Upper lobe of left lung (tissue), 6 donors: Measurements from ENCODE around the gene SPINK7. TPM values are rescaled to one million over a fixed set of nuclear protein-coding genes. Genes with fewer than 3 reads are reported as not detected.

Source experiments
- ATAC-seq, 2 donors: fragments of 200-7000 bp; cut with Tn5 transposase; one replicate each; pipeline ENCODE4 v1.9.1; 2022; ENCODE audit warnings: mild to moderate bottlenecking in 2 of 2, moderate library complexity in 2 of 2; ENCODE audit not compliant: low FRiP score in 2 of 2
- DNase-seq, 2 donors: peaks; one replicate each; pipeline ENCODE4 v3.0.0-alpha.2; 2019 to 2020
- H3K27ac ChIP-seq, 4 donors: fragments of 200-600 bp; sonication (generic); one replicate each; pipeline ENCODE4 v1.5.1; 2016 to 2019
- H3K27me3 ChIP-seq, 4 donors: fragments of 200-600 bp; sonication (generic); one replicate each; pipeline ENCODE4 v1.5.1; 2017 to 2019
- H3K36me3 ChIP-seq, 4 donors: fragments of 200-600 bp; sonication (generic); one replicate each; pipeline ENCODE4 v1.5.1; 2016 to 2019
- H3K4me1 ChIP-seq, 4 donors: fragments of 200-600 bp; sonication (generic); one replicate each; pipeline ENCODE4 v1.5.1; 2018 to 2019
- H3K4me3 ChIP-seq, 4 donors: fragments of 200-600 bp; sonication (generic); one replicate each; pipeline ENCODE4 v1.5.1; 2017 to 2019; ENCODE audit warnings: mild to moderate bottlenecking in 2 of 4, moderate library complexity in 1 of 4
- H3K9me3 ChIP-seq, 4 donors: fragments of 200-600 bp; sonication (generic); one replicate each; pipeline ENCODE4 v1.5.1; 2018 to 2019
- EP300 ChIP-seq, 4 donors: sonication (generic); formaldehyde crosslinking; IDR thresholded peaks; one replicate each; pipeline ENCODE4 v1.5.1; 2017; ENCODE audit warnings: antibody characterized with exemption in 4 of 4, control low read depth in 2 of 4
- POLR2A ChIP-seq, 4 donors: fragments of 450-650 bp; IDR thresholded peaks; one replicate each; pipeline ENCODE4 v1.5.1; 2016 to 2017; ENCODE audit warnings: antibody characterized with exemption in 4 of 4, mild to moderate bottlenecking in 2 of 4
- POLR2AphosphoS5 ChIP-seq, 2 donors: sonication (generic); formaldehyde crosslinking; IDR thresholded peaks; one replicate each; pipeline ENCODE4 v1.5.1; 2017; ENCODE audit warnings: antibody characterized with exemption in 2 of 2
- WGBS, 2 donors: methylation state at CpG; one replicate each; pipeline ENCODE4 v1.1.5; 2017 to 2018; 5-methylcytosine and 5-hydroxymethylcytosine counted together
- total RNA-seq, 6 donors: library from RNA; depleted of rRNA in 4 of 6; stranded (reverse); fragments of >200 nt in 4 of 6; gene quantifications; one replicate each; pipeline versions ENCODE4 v1.1.0 to v1.2.1, GENCODE V29; 2016 to 2021
- TF ChIP-seq, protein P1 (sequence below), 6 experiments: fragments of 450-650 bp in 4 of 6; fragments of 200-600 bp in 2 of 6; sonication (generic) in 2 of 6; IDR thresholded peaks; one replicate each; pipeline ENCODE4 v1.5.1; 2016 to 2019; ENCODE audit warnings: antibody characterized with exemption in 6 of 6
- donor health status: DM: no; HTN: no; CAD: no; lungs with moderate emphysema.
- donor health status: DM: no; HTN: yes; CAD: no; lungs with severe emphysema.

Gene SPINK7
- total RNA-seq, 6 donors from 2014 or later = not detected

GRCh38 chr5:148343603-148344487, 31.6 kb downstream of the SPINK7 start:
- Histone ChIP-seq H3K4me3 (no peak overlapping the region), H3K9me3 (no peaks in the 10 kb centered on the region), H3K36me3 (no peaks in the 10 kb centered on the region), H3K4me1 (peaks cover 0 to 4% (median 0%) of the 10 kb centered on the region in 4 donors), H3K27ac (no peak overlapping the region), H3K27me3 (no peaks in the 10 kb centered on the region)
- 75 to 87% methylated on average over 7 of the region's 7 CpGs for WGBS, 2 donors
- DNase-seq = no peak
- TF ChIP-seq POLR2AphosphoS5 (IDR thresholded peaks at IDR 0.05) (no peak), EP300 (IDR thresholded peaks at IDR 0.05) (no peak), POLR2A (IDR thresholded peaks at IDR 0.05) (no peak)
- TF ChIP-seq, protein P1, sequence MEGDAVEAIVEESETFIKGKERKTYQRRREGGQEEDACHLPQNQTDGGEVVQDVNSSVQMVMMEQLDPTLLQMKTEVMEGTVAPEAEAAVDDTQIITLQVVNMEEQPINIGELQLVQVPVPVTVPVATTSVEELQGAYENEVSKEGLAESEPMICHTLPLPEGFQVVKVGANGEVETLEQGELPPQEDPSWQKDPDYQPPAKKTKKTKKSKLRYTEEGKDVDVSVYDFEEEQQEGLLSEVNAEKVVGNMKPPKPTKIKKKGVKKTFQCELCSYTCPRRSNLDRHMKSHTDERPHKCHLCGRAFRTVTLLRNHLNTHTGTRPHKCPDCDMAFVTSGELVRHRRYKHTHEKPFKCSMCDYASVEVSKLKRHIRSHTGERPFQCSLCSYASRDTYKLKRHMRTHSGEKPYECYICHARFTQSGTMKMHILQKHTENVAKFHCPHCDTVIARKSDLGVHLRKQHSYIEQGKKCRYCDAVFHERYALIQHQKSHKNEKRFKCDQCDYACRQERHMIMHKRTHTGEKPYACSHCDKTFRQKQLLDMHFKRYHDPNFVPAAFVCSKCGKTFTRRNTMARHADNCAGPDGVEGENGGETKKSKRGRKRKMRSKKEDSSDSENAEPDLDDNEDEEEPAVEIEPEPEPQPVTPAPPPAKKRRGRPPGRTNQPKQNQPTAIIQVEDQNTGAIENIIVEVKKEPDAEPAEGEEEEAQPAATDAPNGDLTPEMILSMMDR (IDR thresholded peaks at IDR 0.05) = no peak
- no peak for ATAC-seq

DNA sequence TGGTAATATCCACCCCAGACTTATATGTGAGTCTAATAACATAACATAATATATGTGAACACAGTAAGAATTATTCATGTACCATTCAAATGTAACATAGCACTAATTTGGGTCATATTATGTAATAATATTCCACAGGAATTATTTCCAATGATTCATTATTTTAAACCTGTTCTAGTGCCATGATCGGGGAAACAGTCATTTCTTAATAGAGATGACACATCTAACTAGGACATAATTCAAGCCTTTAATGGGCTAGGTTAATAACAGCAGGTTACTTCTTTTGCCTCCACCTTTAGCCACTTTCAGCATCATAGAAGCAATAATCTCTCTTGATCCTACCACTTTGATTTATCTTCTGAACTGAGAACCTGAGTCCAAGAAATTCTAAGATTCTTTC, 35.5 kb downstream of the SPINK7 start:
- ATAC-seq = no peak
- H3K27ac ChIP-seq = no peak overlapping the region
- peaks cover 0 to 4% (median 0%) of the 10 kb centered on the region in 4 donors for H3K4me1 ChIP-seq
- no peaks in the 10 kb centered on the region for H3K9me3 ChIP-seq
- WGBS, 2 donors = 90% methylated on average over 1 of the region's 1 CpG
- H3K36me3 ChIP-seq = no peaks in the 10 kb centered on the region
- TF ChIP-seq, protein P1 (IDR thresholded peaks at IDR 0.05) = no peak
- TF ChIP-seq POLR2A (IDR thresholded peaks at IDR 0.05) (no peak), EP300 (IDR thresholded peaks at IDR 0.05) (no peak), POLR2AphosphoS5 (IDR thresholded peaks at IDR 0.05) (no peak)
- H3K4me3 ChIP-seq = no peak overlapping the region
- DNase-seq = no peak
- no peaks in the 10 kb centered on the region for H3K27me3 ChIP-seq

GRCh38 chr5:148352696-148353095, 40.5 kb downstream of the SPINK7 start:
- TF ChIP-seq EP300 (IDR thresholded peaks at IDR 0.05) (no peak), POLR2A (IDR thresholded peaks at IDR 0.05) (no peak), POLR2AphosphoS5 (IDR thresholded peaks at IDR 0.05) (no peak)
- TF ChIP-seq, protein P1 (IDR thresholded peaks at IDR 0.05) = no peak
- DNase-seq (no peak), ATAC-seq (no peak)
- no peaks in the 10 kb centered on the region for H3K36me3 ChIP-seq
- no peak overlapping the region for H3K27ac ChIP-seq
- no peaks in the 10 kb centered on the region for H3K4me1 ChIP-seq
- H3K4me3 ChIP-seq = no peak overlapping the region
- whole genome bisulfite sequencing, 2 donors = 62 to 84% methylated on average over 1 of the region's 1 CpG
- no peaks in the 10 kb centered on the region for H3K9me3 ChIP-seq
- H3K27me3 ChIP-seq = no peaks in the 10 kb centered on the region

- Histone ChIP-seq H3K27me3 (no peaks in the 10 kb centered on the region), H3K9me3 (no peaks in the 10 kb centered on the region), H3K4me3 (no peak overlapping the region), H3K36me3 (no peaks in the 10 kb centered on the region), H3K4me1 (no peaks in the 10 kb centered on the region), H3K27ac (no peak overlapping the region)
- WGBS, 2 donors = 93 to 95% methylated on average over 2 of the region's 2 CpGs
- DNase-seq (no peak), ATAC-seq (no peak)
- no peak for TF ChIP-seq POLR2A (IDR thresholded peaks at IDR 0.05)
- TF ChIP-seq, protein P1 (IDR thresholded peaks at IDR 0.05) = no peak
These were observed 41.4 kb downstream of the SPINK7 start for GRCh38 chr5:148353634-148354033.

DNA sequence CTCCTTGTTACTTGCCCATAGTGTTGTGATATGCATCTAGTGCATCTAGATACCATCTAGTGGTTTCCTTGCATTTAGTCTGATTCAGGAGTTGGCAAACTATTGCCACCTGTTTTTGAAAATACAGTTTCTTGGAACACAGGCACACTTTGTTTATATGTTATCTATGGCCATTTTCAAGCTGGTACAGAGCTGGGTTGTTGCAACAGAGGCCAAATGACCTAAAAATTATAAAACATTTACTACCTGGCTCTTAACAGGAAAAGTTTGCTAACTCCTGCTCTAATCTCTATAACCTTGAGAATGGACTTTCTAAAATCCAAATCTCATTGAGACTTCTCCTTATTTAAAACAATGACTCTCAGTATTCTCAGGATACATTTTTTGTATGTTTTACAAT, 52.1 kb downstream of the SPINK7 start:
- no peak overlapping the region for H3K4me3 ChIP-seq
- DNase-seq = no peak
- no peaks in the 10 kb centered on the region for H3K4me1 ChIP-seq
- no peaks in the 10 kb centered on the region for H3K27me3 ChIP-seq
- H3K27ac ChIP-seq = no peak overlapping the region
- TF ChIP-seq POLR2AphosphoS5 (IDR thresholded peaks at IDR 0.05) = no peak
- no peak for TF ChIP-seq POLR2A (IDR thresholded peaks at IDR 0.05)
- no peak for TF ChIP-seq EP300 (IDR thresholded peaks at IDR 0.05)
- TF ChIP-seq, protein P1 (IDR thresholded peaks at IDR 0.05) = no peak
- H3K36me3 ChIP-seq = no peaks in the 10 kb centered on the region
- no peak for ATAC-seq
- H3K9me3 ChIP-seq = peaks cover 0 to 4% (median 0%) of the 10 kb centered on the region in 4 donors
